ENCODE results near the gene MAGI1.

DNA sequence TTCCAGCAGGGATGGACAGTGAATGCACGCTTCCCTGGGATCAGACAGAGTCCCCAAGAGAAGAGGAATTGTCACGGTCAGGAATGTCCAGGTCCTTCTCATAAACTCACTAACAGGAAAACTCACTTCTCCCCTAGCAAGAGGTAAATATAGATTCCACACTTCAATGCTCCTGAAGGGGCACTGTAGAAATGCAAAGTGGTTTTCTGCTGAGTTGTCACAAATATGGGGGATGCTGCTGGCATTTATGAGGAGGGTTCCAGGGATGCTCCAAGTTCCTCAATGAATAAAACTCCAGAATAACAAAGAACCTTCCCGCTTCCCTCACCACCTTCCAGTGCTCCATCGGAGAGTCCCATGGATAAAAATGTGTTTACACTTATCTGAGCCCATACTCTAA, 423.4 kb downstream of the MAGI1 start:
- TF ChIP-seq, protein P1, sequence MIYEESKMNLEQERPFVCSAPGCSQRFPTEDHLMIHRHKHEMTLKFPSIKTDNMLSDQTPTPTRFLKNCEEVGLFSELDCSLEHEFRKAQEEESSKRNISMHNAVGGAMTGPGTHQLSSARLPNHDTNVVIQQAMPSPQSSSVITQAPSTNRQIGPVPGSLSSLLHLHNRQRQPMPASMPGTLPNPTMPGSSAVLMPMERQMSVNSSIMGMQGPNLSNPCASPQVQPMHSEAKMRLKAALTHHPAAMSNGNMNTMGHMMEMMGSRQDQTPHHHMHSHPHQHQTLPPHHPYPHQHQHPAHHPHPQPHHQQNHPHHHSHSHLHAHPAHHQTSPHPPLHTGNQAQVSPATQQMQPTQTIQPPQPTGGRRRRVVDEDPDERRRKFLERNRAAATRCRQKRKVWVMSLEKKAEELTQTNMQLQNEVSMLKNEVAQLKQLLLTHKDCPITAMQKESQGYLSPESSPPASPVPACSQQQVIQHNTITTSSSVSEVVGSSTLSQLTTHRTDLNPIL (CRISPR knock-in tag; IDR thresholded peaks at IDR 0.05; ENCODE audit: low read depth) = no peak
- TF ChIP-seq RARB (CRISPR knock-in tag; IDR thresholded peaks at IDR 0.05) = no peak
- TF ChIP-seq ZFP30 (CRISPR knock-in tag; IDR thresholded peaks at IDR 0.05) = no peak
- no peak for TF ChIP-seq ARNTL (CRISPR knock-in tag; IDR thresholded peaks at IDR 0.05; ENCODE audit: borderline replicate concordance, low read depth)
